HG03045 (cell line): ENCODE data around the gene CAND2.
"Not testable (repeated sequence)": the region's sequence is repeated elsewhere in the genome, so short reads cannot be mapped to it uniquely, and the experiment has no call there.

Experiments
- ATAC-seq: cut with Tn5 transposase; IDR thresholded peaks from one replicate; pipeline ENCODE4 v1.9.1; 2021; ENCODE audit warnings: mild to moderate bottlenecking, moderate library complexity; ENCODE audit not compliant: unreplicated experiment

The CAND2 gene

DNA sequence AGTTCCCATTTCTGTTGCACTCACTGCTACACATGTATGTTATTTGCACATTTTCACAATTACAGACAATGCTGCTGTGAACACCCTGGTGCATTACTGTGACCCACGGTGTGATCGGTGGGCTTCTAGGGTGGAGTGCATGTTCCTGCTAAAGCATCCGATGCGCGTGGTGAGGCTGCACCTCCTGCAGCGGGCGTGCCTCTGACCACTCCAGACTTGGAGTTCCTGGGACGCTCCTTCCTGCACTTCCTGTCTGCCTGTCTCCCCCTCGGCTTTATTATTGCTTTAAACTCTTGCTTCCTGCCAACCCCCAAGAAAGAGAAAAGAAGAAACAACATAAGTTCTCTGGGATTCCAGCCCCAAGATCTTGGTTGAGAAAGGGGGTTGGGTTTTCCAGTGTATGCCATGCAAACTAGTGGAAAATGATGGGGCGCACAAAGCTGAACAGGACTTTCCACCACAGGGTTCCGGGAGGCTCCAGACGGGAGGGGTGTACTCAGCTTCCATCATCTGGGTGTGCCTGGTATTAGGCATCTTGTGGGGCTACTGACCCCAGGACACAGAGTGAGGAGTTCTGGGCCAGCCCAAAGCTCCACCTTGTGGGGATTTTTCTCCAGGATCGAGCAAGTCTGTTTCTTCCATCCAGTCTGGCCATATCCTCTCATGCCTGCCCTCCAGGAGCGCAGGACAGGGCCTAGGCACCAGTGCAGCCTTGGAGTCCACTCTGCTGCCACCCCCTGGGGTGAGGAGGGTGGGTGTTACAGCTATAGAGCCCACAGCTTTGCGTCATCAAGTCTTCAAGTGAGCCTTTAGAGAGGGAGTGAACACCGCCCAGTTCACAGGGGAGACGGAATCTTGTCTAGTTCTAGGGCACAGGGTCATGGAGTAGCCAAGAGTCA is 33.7 kb downstream of the CAND2 start:
- ATAC-seq = no peak

DNA sequence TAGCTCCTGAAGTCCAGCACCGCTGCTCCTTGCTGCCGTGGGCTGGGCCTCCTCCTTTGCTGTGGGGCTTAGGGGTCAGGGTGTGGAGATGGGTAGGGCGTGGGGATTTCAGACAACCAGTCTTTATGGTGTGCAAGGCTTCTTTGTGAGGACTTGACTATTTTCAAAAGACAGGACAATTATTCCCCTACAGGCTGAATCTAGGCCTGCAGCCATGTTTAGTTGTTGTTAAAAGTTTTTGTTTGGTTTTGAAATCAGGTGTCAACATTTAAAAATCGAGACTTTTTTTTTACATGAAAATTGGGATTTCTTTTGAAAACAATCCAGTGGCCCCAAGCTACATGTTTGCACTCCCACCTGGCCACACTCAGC is 34.3 kb downstream of the CAND2 start:
- ATAC-seq = no peak

- no peak for ATAC-seq
Measured at GRCh38 chr3:12831301-12831866, 34.9 kb downstream of the CAND2 start.

DNA sequence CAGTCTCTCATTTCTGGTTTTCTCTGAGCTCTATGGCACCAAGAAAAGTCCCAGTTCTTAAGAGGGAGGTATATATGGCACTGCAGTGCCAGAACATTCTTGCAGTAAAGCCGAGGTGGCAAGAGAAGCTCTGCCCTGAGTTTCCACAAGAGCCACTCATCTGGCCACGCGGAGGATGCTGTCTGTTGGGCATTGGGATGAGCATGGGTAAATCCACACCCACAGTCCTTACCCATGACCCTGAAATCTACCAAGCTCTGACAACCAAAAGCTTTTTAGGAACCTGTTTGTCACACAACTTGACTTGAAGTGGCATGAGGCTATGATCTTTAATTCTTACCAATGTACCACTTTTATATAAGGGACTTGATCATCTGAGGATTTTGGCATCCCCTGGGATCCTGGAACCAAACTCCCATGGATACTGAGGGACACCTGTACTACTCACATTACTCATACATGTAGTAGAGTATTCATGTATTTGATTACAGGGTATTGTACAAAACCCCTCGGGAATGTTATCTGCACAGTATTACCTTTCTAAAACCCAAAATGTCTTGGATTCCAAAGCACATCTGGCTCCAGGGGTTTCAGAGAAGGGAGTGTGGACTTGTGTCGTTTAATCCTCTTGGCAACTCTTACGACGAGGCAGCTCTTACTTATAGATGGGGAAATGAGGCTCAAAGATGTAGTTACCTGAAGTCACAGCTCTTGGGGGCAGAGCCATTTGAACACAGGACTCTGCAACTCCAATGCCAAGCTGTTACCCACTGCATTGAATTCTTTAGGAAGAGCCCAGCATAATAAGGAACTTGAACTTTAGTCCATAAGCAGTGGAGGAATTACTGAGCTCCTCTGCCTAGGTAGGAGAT is 36.1 kb downstream of the CAND2 start:
- no peak for ATAC-seq

DNA sequence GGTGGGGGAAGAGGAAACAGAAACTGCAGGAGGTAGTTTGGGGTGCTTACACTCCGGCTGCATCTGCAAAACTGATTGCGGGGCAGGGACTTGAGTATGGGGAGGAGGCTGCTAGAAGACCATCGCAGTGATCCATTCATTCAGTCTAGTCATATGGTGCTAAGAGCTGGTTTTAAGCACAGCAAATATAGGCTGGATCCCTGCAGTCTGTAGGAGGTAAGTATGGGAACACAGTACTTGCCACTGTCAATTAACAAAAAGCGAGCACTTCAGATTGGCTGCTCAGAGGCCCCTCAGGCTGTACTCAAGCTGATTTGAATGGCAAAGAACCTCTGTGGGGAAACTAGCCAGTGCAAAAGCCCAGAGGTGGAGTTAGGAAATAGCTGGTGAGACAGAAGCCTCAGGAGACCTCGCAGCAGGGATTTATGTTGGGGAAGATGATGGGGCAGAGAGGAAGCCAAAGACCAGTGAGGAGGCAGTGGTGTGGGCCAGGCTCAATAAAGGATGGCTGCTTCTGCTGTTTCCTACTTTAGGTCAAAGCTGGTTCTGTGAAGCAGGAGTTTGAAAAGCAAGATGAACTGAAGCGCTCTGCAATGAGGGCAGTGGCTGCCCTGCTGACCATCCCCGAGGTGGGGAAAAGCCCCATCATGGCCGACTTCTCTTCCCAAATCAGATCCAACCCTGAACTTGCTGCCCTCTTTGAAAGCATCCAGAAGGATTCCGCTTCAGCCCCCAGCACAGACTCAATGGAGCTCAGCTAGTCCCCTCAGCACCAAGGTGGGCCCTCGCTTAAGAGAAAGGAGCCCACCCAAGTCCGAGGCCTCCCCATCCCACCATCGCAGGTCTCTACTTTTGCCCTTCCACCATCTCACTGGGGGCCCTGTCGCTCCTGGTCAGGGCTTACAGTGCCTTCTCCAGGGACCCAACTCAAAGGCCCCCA is 37.0 kb downstream of the CAND2 start:
- ATAC-seq = no peak

GRCh38 chr3:12835052-12835665 is 38.7 kb downstream of the CAND2 start:
- ATAC-seq = no peak

DNA sequence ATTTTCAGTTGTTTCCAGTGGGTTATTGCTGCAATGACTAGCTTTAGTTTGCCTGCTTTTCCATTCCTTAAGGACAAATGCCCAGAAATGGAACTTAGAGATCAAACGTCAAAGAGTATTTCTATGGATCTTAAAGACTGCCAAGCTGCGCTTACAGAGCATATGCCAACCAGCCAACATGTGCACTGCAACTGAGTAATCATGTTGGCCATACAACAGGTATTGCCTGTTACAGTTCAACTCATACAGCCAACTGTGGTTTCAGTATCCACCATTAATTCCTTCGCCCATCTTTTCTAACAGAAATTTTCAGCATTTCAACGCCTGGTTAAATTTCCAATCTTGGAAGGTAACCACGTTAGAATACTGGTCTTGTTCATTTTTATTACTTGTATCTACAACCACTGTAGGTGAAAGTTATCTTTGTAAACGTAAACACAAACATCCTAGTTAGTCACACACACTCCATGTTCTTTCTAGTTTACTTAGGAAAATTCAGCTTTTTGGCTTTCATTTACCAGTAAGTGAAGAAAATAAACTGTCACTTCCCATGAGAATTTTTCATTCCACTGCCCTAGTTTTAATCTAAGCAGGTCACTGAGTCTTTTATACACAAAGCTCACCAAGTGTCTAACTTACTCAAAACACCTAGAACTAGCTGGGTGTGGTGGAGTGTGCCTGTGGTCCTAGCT is 41.0 kb downstream of the CAND2 start:
- ATAC-seq = no peak

GRCh38 chr3:12838179-12838965 is 41.9 kb downstream of the CAND2 start:
- no peak for ATAC-seq

- no peak for ATAC-seq
Measured at GRCh38 chr3:12839156-12839946, 42.9 kb downstream of the CAND2 start.

DNA sequence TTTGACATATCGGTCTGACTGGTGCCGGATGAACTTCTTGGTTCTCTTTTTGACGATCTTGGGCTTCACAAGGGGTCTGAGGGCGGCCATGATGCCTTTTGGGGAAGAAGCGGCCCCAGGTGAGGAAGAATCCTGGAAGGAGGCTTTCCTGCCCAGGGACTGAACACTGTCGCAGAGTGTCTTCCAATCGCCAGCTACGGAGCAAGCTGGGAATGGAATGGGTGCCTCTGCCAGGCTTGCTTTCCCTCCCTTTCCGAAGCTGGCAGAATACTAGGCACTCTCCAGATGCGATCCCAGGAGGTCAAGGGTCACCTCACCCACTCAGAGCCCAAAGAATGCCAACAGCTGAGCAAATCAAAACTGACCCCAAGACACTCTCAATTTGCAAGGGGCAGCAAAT is 43.7 kb downstream of the CAND2 start:
- not testable (repeated sequence) for ATAC-seq

DNA sequence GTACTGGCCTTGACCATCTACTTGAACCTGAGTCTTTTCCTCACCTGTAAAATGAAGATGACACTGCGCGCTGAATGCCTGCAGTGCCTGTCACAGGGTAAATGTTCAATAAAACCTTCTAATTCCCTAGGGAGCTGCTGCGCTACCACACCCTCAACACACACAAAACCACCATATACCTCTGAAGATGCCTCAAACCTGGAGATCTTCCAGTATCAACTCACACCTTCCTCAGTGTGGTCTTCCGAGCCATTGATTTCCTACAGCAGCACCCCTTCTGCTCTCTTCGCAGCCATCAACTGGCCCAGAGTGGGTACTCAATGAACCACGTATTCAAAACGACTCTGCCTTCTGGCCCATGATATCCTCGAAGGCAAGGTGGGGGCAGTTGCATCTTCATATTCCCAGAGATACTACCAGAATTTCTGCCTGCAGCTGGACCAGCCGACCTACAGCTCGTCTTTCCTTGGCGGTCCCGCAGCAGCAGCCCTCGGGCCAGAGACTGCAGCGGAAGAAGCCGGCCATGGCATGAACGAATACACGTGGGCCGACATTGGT is 44.2 kb downstream of the CAND2 start:
- ATAC-seq = peak; percentile 32

DNA sequence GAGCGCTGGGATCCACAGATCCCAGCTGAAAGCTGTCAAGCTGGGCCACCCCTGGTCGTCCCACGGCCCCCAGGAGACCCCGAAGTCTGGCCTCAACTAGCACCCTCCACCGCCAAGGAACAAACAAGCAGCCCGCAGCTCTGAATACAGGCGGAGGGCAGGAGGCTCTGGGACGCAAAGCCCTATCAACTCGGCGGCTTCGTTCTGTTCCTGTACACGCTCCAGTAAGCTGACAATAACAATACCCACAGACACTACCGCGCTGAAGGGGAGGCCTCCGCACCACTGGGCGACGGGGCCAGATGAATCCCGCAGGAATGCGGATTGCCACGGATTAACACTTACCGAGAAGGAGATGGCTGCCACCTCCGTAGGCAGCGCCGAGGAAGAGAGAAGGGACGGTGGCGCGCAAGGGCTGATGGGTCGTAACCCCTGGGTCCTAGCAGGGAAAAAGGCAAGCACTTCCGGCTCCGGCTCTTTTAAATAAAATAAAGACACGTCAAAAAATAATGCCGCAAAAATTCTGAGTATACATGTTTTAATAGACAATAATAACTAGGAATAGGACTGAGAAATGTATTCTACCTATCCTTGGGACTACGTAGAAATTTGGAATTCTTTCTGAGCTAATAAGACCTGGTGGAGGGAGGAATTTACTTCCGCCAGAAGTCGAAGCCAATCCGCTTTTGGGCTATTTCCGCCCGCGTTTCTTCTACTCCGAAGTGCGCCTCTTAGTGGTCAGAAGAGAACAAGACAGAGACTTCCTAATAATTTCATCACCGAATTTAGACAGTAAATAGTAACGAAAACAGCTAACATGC is 44.9 kb downstream of the CAND2 start, which contains the start of gene RPL32:
TSS of gene RPL32 (minus strand) at position 417 of the 821 bp plus-strand sequence. CDS start 1,328 bp downstream, outside the sequence.
- ATAC-seq = peak; percentile 86

DNA sequence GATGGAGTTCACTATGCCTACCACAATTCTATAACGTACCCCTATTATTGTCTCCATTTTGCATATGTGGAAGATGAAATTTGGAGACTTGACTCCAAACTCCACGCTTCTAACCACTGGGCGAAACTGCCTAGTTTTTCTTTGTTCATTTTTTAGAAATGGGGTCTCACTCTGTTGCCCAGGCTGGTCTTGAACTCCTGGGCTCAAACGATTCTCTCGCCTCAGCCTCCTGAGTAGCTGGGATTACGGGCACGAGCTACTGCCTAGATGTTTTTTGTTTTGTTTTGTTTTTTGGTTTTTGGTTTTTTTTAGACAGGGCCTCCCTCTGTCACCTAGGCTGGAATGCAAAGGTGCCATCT is 45.5 kb downstream of the CAND2 start:
- ATAC-seq = no peak

DNA sequence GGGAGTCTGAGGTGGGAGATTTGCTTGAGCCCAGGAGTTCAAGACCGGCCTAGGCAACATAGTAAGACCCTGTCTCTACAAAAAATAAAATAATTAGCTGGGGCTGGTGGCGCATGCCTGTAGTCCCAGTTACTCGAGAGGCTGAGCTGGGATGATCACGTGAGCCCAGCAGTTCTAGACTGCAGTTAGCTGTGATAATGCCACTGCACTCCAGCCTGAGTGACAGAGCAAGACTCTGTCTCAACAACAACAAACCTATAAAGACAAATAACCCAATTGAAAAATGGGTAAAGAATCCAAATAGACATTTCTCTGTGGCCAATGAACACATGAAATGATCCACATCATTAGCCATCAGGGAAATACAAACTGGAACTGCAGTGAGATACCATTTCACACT is 46.0 kb downstream of the CAND2 start:
- ATAC-seq = no peak

DNA sequence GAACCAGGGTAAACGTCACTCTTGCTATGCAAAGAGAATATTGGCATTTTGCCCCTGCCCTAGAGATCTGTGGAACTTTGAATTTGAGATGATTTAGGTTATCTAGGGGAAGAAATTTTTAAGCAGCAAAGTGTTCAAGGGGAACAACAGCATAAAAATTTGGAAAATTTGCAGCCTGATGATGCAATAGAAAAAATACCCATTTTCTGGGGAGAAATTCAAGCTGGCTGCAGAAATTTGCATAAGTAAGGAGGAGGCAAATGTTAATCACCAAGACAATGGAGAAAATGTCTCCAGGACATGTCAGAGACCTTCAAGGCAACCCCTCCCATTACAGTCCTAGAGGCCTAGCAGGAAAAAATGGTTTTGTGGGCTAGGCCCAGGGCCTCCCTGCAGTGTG is 49.3 kb downstream of the CAND2 start:
- no peak for ATAC-seq

- ATAC-seq = no peak
Measured at GRCh38 chr3:12852201-12852600, 55.7 kb downstream of the CAND2 start.

GRCh38 chr3:12853847-12854246 is 57.4 kb downstream of the CAND2 start:
- not testable (repeated sequence) for ATAC-seq
